Epidermal melanocyte (primary cell): Measurements from ENCODE around the gene FOXD1.
"Not testable (repeated sequence)": the region's sequence is repeated elsewhere in the genome, so short reads cannot be mapped to it uniquely, and the experiment has no call there.

ENCODE experiments used
- DNase-seq: peaks from one replicate; pipeline ENCODE4 v3.0.0; 2011; ENCODE audit warnings: low spot score; ENCODE audit not compliant: insufficient read length

The FOXD1 gene

GRCh38 chr5:73448463-73449136, at the start of gene FOXD1:
FOXD1 (minus strand) TSS chr5:73448777; CDS start chr5:73448362, 415 bp downstream.
- no peak for DNase-seq

GRCh38 chr5:73497497-73498056, 49.0 kb upstream of the FOXD1 start:
- no peak for DNase-seq

GRCh38 chr5:73496984-73497457, 48.4 kb upstream of the FOXD1 start:
- peak; percentile 32 for DNase-seq

GRCh38 chr5:73495772-73496335, 47.3 kb upstream of the FOXD1 start:
- no peak for DNase-seq

GRCh38 chr5:73494721-73495120, 46.1 kb upstream of the FOXD1 start:
- DNase-seq, result no peak

- DNase-seq, result no peak
Measured at GRCh38 chr5:73493421-73493820, 44.8 kb upstream of the FOXD1 start.

- DNase-seq, result no peak
Measured at GRCh38 chr5:73491155-73491554, 42.6 kb upstream of the FOXD1 start.

- DNase-seq, result no peak
Measured at GRCh38 chr5:73490088-73490487, 41.5 kb upstream of the FOXD1 start.

GRCh38 chr5:73488806-73489205, 40.2 kb upstream of the FOXD1 start:
- DNase-seq, result no peak

GRCh38 chr5:73487815-73488214, 39.2 kb upstream of the FOXD1 start:
- no peak for DNase-seq

GRCh38 chr5:73487257-73487656, 38.7 kb upstream of the FOXD1 start:
- not testable (repeated sequence) for DNase-seq

- no peak for DNase-seq
Measured at GRCh38 chr5:73486119-73486899, 37.7 kb upstream of the FOXD1 start.

GRCh38 chr5:73485715-73486114, 37.1 kb upstream of the FOXD1 start:
- no peak for DNase-seq

GRCh38 chr5:73484511-73484910, 35.9 kb upstream of the FOXD1 start:
- DNase-seq, result no peak

GRCh38 chr5:73483676-73484075, 35.1 kb upstream of the FOXD1 start:
- DNase-seq, result no peak

- no peak for DNase-seq
Measured at GRCh38 chr5:73482383-73483136, 34.0 kb upstream of the FOXD1 start.

GRCh38 chr5:73480500-73480899, 31.9 kb upstream of the FOXD1 start:
- no peak for DNase-seq

GRCh38 chr5:73472116-73472515, 23.5 kb upstream of the FOXD1 start:
- DNase-seq, result no peak

GRCh38 chr5:73471654-73472053, 23.1 kb upstream of the FOXD1 start:
- DNase-seq, result no peak

- no peak for DNase-seq
Measured at GRCh38 chr5:73469878-73470277, 21.3 kb upstream of the FOXD1 start.

- not testable (repeated sequence) for DNase-seq
Measured at GRCh38 chr5:73468638-73469037, 20.1 kb upstream of the FOXD1 start.
